GM18511 (cell line): ENCODE measurements around the gene CFAP100.

Experiments
- ATAC-seq: cut with Tn5 transposase; IDR thresholded peaks from one replicate; pipeline ENCODE4 v1.9.1; 2021; ENCODE audit warnings: mild to moderate bottlenecking, moderate library complexity; ENCODE audit not compliant: unreplicated experiment

Gene CFAP100

DNA sequence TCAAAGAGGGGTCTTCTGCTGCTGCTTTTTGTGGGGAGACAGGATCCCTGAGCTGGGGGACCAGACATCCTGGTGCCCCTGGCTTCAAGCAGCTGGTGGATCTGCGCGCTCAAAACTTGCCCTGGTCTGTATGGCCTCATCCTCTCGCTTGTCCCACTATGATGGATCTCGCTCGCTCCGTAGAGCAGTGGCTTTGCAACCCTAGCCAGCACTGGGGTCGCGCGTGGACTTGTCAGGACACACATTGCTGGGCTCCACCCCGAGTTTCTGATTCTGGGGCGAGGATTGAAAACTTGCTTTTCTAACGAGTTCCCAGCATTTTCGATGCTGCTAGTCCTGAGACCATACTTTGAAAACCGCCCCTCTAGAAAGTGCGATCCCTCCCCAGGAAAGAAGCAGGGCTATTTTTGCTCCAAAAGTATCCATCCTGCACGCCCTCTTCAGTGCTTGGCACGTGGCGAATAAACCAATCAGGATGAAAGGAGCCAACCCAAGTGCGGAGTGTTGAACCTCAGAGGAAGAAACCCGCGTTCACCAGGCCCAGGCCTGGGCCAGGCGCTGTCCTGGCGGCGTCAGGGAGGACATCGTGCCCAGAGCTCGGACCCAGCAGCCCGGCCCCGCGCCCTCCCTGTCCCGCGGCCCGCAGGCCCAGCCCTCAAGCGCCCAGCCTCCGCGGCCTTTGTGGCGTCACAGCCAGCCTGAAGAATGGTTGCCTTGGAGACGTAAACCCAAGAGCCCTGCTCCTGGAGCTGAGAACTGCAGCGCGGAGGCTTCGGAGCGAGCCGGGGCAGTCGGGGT lies at the start of gene CFAP100:
CFAP100 (plus strand) TSS at position 731 of the 798 bp plus-strand sequence. CDS start 1,092 bp downstream, outside the sequence.
- no peak for ATAC-seq

DNA sequence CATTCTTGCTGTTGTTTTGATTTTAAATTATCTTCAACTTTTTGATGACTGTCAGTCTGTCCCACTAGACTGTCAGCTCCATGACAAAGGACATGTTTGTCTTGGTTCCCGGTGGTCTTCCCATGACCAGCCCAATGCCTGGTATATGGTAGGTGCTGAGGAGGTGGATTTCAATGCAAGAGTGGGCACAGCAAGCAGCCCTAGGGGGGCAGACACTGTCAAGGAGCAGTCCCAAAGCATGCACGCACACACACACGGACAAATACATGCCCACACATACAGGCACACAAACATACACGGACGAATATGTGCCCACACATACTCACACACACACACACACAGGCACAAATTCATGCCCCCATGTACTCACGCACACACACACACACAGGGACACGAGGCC lies 49.5 kb upstream of the CFAP100 start:
- ATAC-seq = no peak

DNA sequence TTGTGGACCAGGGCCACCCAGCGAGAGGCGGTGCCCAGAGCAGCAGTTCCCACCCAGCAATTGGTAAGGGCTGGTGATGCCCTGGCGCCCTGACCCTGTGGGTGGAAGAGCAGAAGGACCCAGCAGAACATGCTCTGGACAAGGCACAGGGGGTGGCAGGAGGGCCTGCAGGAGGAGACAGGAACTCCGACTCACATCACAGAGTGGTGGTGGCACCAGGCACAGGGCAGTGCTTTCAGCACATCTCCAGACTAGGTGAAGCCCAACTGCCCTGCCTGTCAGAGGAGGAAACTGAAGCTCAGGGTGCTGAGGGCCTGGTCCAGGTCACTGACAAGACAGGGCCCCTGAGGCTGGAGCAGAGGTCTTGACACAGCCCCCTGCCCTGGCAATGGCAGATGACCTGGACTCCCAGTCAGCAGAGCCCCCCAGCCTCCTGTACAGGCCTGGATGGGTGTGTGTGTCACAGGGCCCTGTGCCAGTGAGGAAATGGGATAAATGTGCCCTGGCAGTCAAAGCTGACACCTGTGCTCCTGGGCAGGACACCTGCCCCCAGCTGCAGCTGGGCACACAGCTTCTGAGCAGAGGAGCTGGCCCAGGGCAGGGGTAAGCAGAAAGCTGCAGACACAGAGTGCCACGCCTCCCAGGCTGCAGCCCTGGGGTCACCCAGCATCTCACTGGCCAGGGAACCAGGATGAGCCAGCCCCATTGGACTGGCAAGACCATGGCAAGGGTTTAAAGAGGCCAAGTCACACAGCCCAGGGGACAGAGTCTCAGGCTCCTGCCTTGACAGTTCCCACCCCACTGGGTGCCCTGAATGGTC lies 48.9 kb upstream of the CFAP100 start:
- ATAC-seq = no peak

DNA sequence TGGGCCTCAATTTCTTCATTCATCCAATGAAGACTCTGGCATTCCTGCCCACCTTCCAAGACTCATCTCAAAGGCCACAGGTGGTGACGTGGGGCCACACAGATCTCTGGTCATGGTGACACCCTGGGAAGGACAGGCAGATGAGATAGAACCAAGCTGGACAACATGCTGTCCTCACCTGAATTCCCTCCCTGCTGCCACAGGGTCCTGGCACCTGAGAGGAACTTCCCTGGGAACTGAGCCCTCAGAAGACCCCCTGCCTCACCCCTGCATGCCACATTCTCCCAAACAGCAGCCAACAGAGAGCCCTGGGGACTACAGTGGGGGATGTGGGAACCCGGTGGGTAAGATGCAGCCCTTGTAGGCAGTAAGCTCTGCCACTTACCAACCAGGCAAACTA lies 48.2 kb upstream of the CFAP100 start:
- ATAC-seq = no peak

DNA sequence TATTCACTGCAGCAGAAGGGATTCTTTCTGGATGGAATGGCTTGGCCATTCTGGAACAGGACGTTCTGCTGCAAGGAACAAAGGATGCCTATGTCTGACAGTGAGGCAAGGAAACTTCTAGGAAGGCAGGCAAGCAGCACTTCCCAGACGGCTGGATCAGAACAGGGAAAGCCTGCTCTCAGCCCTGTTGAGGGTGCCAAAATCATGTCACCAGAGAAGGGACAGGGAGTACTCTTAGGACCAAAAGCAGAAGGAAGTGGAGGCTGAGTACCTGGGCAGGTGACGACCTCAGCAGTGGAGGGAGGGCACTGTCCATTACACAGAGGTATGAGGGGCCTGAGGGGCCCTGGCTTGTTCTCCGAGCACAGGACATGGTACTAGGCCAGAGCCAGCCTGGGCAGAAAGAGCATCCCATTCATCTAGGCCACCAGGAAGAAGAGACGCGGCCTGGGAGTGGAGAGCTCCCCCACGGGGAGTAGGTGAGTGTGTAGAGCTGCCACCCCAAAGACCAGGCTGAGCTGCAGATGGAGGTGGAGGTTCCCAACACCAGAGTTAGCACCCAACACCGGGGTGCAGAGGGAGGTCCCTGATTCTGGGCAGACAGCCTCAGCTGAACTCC lies 47.1 kb upstream of the CFAP100 start:
- ATAC-seq = no peak

DNA sequence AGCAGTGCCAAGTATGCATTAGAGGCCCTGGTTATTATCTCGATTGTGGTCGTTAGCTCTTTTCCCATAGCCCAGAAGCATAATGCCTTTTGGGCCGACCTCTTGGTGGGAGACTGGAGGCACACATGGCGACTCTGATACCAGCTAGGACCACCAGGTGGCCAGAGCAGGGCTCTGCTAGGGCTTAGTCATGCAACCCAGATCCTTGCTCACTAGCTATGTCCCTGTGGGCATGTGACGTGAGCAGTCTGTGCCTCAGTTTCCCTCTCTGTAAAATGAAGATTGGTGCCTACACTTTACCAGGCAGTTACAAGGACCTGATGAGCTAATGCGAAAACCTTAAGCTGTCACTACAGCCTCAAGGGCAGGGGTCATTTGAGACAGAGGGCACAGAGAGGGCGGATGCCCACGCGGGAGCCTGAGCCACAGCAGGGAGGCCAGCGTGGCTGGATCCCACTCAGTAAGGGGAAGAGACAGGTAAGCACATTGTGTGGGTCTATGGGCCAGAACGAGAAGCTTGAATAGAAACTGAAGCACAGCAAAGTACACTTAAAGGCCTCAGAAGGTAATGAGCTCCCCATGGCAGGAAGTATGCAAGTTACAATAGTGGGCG lies 46.3 kb upstream of the CFAP100 start:
- no peak for ATAC-seq

DNA sequence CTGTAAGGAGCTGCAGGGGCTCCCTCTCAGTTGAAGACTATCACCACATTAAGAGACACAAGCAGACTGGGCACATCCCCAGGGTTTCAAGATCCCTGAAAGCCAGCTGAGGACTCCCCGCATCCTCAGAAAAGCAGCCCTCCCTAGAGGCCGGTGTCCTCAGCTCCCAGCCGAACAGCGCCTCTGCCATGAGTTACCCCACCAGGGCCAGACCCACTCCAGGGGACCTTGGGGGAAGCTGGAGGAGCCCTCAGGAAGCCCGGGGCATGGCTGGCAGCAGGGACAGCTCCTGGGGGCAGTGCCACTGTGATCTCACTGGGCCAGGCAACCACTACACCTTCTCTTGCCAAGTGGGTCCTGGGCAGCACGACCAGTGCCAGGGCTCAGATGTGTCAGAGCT lies 45.6 kb upstream of the CFAP100 start:
- no peak for ATAC-seq

DNA sequence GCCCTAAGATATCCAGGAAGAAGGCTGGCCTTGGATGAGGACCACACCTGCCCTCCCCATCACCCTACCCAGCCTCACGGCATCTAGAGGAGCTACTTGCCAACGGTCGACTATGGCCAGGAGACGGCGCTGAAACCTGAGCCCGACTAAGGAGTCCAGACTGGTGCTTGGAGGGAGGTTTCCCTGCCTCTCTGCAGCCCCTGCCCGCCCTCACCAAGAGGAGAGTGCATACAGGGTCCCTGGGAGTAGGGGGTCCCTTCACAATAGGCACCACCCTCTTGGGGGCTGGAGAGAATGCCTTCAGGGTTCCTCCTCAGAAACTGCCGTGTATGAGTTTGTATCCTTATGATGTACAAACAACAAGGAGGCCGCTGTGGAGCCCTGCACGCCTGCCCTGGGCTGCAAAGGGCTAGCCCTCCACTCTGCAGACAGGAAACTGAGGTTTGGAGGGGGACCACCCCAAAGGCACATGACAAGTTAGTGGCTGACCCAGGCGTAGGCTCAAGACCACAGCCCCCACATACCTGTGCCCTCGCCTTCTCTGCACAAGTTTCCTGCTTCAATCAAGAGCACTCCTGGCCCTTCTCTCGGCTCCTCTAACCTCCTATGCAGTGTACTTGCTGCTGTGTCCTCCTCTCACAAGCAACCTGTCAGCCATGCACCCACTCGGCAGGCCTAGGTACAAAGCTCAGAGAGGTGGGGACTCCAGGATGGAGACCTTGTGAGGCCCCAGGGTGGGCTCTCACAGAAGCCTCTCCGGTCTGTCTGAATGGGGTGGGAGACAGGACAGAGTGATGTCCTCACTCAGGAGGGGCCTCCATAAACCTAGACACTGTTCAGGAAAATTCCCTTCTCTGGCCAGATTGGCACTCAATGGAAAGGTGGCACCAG lies 44.9 kb upstream of the CFAP100 start:
- ATAC-seq = no peak

DNA sequence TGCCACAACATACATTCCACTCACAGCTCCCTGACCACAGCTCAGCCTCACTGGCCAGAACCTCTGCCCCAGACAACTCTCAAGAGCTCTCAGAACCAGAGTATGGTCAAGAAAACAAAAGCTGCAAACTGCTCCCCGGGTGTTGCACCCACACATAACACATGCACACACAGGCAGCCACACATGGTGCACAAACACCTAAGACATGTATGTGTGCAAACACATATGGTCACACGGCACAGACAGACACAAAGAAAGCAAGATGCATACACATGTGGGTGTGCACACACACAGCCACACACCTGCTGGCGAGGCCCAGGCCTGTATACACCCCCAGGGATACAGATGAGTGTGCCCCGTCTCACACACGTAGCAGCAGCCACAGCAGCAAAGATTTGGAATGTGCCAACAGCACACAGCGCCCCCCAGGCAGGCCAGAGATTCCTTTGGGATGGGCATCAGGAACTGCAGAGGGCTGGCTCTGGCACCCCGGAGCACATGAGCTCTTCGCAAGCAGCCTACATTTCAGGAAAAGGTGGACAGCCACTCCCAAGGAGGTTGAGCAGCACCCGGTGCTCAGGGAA lies 44.1 kb upstream of the CFAP100 start:
- no peak for ATAC-seq

DNA sequence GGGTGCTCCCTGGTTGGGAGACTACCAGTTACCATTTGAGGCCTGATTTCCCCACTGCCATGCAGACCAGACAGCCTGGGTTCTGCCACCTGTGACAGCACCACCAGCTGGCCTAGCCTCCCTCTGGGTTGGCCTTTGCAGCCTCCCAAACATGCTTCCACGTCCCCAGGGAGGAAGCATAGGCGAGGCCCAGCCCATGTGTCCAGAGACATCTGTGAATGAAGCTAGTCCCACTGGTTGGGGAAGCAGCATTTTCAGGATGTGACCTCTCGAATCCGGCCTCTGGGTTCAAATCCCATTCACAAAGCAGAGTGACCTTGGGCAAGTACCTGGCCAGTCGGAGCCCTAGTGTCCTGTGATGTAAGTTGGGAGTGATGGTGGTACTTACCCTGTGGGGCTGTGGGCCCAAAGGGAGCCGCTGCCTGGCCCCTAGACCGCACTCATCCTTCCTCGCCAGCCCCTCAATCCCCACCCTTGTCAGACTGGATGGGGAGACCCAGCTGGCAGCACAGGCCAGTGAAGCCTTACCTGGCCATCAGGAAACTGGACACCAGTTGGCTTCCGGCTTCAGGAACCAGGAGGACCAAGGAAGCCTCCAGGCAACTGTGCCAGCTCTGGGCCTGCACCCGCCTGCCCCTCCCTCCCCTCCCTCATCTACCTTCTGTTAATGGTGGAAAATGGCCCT lies 43.5 kb upstream of the CFAP100 start:
- ATAC-seq = no peak

DNA sequence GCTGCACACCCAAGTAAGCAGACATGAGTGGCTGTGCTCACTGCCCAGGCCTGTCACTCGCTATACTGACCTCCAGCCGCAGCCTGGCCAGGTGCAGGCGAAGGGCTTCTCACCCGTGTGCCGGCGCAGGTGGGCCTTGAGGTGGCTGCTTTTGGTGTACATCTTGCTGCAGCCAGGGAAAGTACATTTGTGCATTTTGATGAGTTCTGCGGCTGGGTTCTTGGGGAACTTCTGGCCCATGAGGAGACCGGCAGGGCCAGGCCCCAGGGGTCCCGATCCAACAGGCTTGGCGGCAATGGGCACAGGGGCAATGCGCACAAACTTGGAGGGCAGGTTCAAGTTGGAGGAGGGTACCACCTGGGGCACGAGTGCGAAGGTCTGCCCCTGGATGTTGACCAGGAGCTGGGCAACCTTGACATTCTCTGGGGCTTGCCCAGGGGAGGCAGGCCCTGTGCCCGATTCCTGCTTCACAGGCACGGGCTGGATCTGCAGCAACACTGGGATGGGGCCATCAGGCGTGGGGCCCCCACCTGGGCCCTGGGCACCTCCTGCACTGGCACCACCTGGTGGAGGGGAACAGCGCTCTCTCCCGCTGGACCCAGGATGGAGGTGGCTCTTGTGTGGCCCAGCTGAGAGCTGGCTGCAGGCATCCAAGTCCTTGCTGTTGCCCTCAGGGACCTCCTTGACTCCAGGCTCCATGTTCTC lies 42.8 kb upstream of the CFAP100 start:
- no peak for ATAC-seq

DNA sequence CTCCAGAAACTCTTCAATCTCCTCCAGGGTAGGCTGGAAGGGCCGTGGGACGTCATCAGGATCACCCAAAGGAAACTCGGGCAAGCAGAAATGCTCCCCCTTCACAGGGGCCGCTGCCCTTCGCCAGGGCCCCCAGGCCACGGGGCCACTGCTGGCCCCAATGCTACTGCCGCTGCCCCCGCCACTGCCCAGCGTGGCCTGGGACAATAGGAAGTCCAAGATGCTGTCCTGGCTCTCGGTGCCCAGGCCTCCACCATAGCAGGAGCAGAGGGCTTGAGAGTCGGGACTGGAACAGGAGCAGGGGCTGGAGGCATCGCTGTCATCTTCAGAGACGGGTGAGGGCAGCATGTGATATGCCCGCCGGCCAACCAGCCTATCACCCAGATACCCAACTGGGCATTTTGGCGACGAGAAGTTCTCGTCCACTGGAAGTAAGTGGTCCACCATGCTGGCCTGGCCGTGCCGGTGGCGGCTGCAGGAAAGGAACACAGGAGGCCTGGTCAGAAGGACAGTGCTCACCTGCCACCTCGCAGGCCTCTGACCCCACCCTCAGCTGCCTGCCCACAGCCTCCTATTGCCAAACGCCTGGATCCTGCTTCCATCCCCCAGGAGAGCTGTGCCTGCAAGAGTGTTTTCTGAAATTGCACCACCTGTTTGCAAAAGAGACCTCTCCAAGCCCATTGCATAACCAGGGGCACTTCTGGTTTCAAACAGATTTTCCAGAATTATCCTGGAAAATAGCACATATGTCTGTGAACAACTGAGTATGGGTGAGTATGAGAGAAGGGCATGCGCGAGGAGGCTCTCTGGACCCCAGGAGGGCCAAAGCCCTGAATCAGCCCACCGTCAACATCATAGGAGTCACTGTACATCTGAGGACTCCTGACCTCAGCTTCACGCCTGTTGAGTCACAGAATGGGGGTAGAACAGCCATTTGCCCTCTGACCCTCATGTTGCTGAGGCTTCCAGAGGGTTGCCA lies 41.9 kb upstream of the CFAP100 start:
- no peak for ATAC-seq

DNA sequence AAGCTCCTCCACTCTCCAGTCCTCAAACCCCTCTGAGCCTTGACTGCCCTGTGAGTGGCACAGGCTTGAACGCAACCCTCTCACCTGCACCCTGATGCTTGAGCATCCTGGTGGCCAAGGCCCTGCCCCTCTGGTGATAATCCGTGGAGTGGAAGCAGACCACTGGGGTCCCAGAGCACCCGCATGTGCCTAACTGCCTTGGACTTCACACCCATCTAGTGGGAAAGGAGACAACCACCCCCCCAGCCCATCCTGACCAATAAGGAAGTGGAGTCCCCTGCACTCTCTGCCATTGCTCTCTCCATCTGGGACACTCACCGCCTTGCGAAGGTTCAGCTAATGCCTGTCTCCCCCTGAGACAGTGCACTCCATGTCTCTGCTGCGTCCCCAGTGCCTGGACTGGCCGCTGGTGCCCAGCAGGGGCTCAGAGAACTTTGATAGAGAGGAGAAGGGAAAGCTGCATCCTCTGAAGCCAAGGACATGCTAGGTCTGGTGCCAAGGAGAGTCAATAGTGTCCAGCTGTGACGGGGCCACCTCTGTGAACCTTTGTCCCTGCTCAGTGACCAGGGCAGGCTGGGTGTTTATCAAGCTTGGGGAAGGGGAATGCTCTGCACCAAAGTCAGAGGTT lies 40.9 kb upstream of the CFAP100 start:
- no peak for ATAC-seq

DNA sequence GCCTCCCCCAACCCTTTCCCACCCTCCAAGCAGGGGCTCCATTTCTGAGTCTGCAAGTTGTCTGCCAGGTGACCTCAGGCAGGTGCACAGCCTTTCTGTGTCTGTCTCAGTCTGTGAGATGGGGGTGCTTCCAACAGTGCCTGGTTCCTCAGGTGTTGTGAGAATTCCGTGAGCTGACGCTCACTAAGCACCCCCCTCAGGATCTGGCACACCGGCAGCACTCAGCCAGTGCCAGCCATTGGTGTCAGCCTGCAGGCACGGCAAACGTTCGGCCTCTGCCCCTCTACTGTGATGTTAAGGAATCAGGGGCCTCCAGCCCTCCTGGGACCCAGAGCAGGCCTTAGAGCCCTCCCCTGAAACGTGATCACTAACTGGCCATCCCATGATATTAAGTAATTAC lies 39.9 kb upstream of the CFAP100 start:
- no peak for ATAC-seq

DNA sequence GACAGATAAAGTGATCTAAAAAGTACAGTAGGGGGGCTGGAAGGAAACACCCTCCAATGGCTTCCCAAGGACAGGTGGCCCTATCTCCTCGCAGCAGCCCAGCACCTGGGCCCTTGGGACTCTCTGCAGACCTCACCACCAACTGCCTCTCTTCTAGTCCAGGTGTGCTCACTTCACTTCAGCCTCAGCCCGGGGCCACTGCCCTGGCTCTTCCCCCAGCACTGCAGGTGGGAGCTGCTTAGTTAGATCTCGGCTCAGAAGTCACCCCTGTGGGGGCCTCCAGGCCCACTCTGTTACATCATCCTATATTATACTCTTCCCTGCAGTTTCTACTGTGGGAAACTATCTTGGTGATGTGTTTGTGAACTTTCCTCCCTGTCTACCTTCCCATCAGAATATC lies 39.5 kb upstream of the CFAP100 start:
- ATAC-seq = no peak

DNA sequence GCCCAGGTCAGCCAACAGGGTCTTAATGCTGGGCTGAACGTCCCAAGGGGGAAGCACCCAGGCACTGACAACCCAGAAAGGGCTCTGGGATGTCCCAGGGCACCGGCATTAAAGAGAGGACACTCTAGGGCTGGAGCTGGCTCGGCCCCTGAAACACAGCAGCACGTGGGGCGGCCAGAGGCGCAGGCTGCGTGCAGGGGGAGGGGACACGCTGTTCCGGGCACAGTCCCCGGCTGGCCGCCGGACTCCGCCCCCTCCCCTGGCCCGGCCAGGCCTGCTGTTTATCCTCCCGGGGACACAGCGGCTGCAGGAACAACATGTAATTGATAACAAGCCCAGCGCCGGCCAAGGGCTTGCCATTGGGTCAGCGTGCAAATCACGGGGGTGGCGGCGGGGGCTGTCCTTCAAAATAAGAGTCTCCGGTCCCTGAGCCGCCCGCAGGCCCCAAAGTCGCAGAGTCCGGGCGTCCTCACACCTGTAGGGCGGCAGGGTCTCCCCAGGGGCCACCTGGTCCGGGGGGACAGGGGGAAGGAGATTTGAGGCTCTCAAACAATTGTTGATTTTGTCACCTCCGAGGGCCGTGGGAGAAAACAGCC lies 38.8 kb upstream of the CFAP100 start:
- ATAC-seq = no peak
